K562 (cell line): ENCODE measurements around the gene PIK3CG. TPM values are rescaled to one million over a fixed set of nuclear protein-coding genes. Genes with fewer than 3 reads are reported as not detected.

Source experiments
- CREBBP ChIP-seq: IDR thresholded peaks from one replicate; pipeline ENCODE4 v1.6.1; 2012; ENCODE audit warnings: low read depth, mild to moderate bottlenecking, control low read depth, inconsistent platforms, low read length
- GABPA ChIP-seq: fragments of 200-800 bp; sonication (Bioruptor generic); conservative IDR thresholded peaks from 2 replicates; pipeline ENCODE4 v1.6.1; 2016; ENCODE audit warnings: low read depth, missing genetic modification characterization, missing compliant biosample characterization
- NFIX ChIP-seq: fragments of 250-450 bp; sonication (Bioruptor Pico); IDR thresholded peaks from 2 replicates; pipeline ENCODE4 v1.4.0; 2020; ENCODE audit warnings: low read depth, mild to moderate bottlenecking, moderate library complexity
- TCF3 ChIP-seq: sonication (generic); formaldehyde crosslinking; IDR thresholded peaks from 2 replicates; pipeline ENCODE4 v1.4.0; 2020; ENCODE audit warnings: mild to moderate bottlenecking, missing genetic modification reagents
- ZFX ChIP-seq: sonication (generic); formaldehyde crosslinking; IDR thresholded peaks from 2 replicates; pipeline ENCODE4 v1.8.0; 2022; ENCODE audit warnings: mild to moderate bottlenecking, missing genetic modification reagents, moderate library complexity
- ZHX1 ChIP-seq: fragments of 150-350 bp; conservative IDR thresholded peaks from 2 replicates; pipeline ENCODE4 v1.6.1; 2014; ENCODE audit warnings: low read length
- ZKSCAN8 ChIP-seq: fragments of 200-800 bp; sonication (Bioruptor generic); IDR thresholded peaks from 2 replicates; pipeline ENCODE4 v1.6.1; 2016; ENCODE audit warnings: missing genetic modification characterization, missing compliant biosample characterization
- ZNF3 ChIP-seq: fragments of 250-450 bp; sonication (Bioruptor Pico); IDR thresholded peaks from 2 replicates; pipeline ENCODE4 v1.5.0; 2021; ENCODE audit warnings: mild to moderate bottlenecking, moderate library complexity
- ZNF740 ChIP-seq, 3 experiments: fragments of 200-800 bp in 1 of 3; sonication (Bioruptor generic) in 1 of 3; sonication (generic) in 1 of 3; formaldehyde crosslinking in 1 of 3; IDR thresholded peaks; 2 replicates each; pipeline versions ENCODE4 v1.6.1 to v1.8.0; 2016 to 2022; ENCODE audit warnings: mild to moderate bottlenecking in 2 of 3, missing compliant biosample characterization in 2 of 3, missing genetic modification characterization in 2 of 3, missing genetic modification reagents in 1 of 3
- polyA plus RNA-seq, 8 experiments: library from polyadenylated mRNA; depleted of rRNA in 4 of 8; stranded (reverse) in 5 of 8; unstranded in 3 of 8; fragments of >200 nt; fragmentation: Nextera tagmentation in 2 of 8; fragmentation: Illumina TruSeq in 1 of 8; extraction: Ambion mirVana in 2 of 8; extraction: Trizol in 1 of 8; gene quantifications; 2 replicates each; pipeline versions ENCODE4 v1.2.1 to v1.2.3, GENCODE V29; 2011 to 2014; ENCODE audit warnings: inconsistent platforms in 1 of 8, missing spikeins in 1 of 8
- total RNA-seq, 7 experiments: library from RNA; depleted of rRNA in 6 of 7; stranded (reverse); fragments of >200 nt in 6 of 7; fragmentation: Illumina TruSeq in 2 of 7; extraction: Trizol in 2 of 7; gene quantifications; 2 replicates each; pipeline versions ENCODE4 v1.2.1 to v1.2.3, GENCODE V29; 2011 to 2021; ENCODE audit warnings: low replicate concordance in 1 of 7
- TF ChIP-seq, protein P1 (sequence below), 2 experiments: IDR thresholded peaks in 1 of 2; conservative IDR thresholded peaks in 1 of 2; 2 replicates each; pipeline ENCODE4 v1.6.1; 2016; ENCODE audit warnings: low read depth in 2 of 2, mild to moderate bottlenecking in 1 of 2, missing compliant biosample characterization in 1 of 2, missing genetic modification characterization in 1 of 2, moderate library complexity in 1 of 2
- TF ChIP-seq, protein P2 (sequence below): fragments of 250-450 bp; sonication (Bioruptor Pico); IDR thresholded peaks from 2 replicates; pipeline ENCODE4 v1.4.0; 2020

The PIK3CG gene
- total and polyA plus RNA-seq, 9 of the 15 experiments (the other 6 are each of a cell fraction or from before 2014, with no cell fraction given), result 5.3 to 42.5 (median 29.0) TPM

DNA sequence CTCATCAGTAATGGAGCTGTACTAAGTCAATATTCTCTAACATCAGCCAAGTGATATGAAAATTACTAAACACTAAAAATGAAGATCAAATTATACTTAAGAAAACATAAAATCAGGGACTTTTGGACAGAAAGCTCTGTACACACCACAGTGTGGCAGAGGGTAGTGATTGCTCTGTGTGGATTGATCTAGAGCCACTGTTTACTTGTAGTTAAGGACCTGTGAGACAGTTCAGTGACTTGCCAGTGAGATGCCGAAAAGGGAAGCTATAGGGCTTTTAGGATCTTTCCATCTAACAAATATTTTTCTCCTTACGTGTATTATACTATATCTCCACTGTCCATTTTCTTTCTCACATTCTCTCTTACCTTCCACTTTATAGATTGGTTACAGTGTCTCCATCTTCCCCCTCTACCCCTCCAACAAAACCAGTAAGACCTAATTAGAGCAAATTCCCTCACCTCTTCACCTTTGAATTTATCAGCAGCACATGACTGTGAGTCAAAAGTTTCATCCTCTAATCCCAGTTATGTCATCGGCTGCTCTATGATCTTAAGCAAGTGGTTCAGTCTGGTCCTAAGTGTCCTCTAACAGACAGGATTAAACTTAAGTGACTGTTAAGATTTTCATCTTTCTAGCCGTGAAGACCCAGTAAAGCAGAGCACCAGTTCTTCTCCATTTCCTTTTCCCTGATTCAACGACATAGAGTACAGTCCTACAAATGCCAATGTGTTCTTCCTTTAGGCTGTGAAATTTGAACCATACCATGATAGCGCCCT lies 6.9 kb downstream of the PIK3CG start (continued):
- TF ChIP-seq, protein P1, sequence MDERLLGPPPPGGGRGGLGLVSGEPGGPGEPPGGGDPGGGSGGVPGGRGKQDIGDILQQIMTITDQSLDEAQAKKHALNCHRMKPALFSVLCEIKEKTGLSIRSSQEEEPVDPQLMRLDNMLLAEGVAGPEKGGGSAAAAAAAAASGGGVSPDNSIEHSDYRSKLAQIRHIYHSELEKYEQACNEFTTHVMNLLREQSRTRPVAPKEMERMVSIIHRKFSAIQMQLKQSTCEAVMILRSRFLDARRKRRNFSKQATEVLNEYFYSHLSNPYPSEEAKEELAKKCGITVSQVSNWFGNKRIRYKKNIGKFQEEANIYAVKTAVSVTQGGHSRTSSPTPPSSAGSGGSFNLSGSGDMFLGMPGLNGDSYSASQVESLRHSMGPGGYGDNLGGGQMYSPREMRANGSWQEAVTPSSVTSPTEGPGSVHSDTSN (CRISPR knock-in tag; IDR thresholded peaks at IDR 0.05; ENCODE audit: low read depth), result no peak
- TF ChIP-seq, protein P1 (tag; conservative IDR thresholded peaks at IDR 0.05; ENCODE audit: low read depth), result no peak
- TF ChIP-seq NFIX (CRISPR knock-in tag) (no peak), TCF3 (CRISPR knock-in tag) (no peak), ZFX (CRISPR knock-in tag) (no peak), ZNF3 (CRISPR knock-in tag) (no peak), CREBBP (no peak), GABPA (peak; percentile 31; the same call in 1 of the 2 replicates), ZKSCAN8 (CRISPR knock-in tag) (peak; percentile 56; the same call in 1 of the 2 replicates), ZNF740 (CRISPR knock-in tag; IDR thresholded peaks at IDR 0.05) (no peak), ZNF740 (tag; IDR thresholded peaks at IDR 0.05) (no peak), ZHX1 (no peak)
- TF ChIP-seq, protein P2, sequence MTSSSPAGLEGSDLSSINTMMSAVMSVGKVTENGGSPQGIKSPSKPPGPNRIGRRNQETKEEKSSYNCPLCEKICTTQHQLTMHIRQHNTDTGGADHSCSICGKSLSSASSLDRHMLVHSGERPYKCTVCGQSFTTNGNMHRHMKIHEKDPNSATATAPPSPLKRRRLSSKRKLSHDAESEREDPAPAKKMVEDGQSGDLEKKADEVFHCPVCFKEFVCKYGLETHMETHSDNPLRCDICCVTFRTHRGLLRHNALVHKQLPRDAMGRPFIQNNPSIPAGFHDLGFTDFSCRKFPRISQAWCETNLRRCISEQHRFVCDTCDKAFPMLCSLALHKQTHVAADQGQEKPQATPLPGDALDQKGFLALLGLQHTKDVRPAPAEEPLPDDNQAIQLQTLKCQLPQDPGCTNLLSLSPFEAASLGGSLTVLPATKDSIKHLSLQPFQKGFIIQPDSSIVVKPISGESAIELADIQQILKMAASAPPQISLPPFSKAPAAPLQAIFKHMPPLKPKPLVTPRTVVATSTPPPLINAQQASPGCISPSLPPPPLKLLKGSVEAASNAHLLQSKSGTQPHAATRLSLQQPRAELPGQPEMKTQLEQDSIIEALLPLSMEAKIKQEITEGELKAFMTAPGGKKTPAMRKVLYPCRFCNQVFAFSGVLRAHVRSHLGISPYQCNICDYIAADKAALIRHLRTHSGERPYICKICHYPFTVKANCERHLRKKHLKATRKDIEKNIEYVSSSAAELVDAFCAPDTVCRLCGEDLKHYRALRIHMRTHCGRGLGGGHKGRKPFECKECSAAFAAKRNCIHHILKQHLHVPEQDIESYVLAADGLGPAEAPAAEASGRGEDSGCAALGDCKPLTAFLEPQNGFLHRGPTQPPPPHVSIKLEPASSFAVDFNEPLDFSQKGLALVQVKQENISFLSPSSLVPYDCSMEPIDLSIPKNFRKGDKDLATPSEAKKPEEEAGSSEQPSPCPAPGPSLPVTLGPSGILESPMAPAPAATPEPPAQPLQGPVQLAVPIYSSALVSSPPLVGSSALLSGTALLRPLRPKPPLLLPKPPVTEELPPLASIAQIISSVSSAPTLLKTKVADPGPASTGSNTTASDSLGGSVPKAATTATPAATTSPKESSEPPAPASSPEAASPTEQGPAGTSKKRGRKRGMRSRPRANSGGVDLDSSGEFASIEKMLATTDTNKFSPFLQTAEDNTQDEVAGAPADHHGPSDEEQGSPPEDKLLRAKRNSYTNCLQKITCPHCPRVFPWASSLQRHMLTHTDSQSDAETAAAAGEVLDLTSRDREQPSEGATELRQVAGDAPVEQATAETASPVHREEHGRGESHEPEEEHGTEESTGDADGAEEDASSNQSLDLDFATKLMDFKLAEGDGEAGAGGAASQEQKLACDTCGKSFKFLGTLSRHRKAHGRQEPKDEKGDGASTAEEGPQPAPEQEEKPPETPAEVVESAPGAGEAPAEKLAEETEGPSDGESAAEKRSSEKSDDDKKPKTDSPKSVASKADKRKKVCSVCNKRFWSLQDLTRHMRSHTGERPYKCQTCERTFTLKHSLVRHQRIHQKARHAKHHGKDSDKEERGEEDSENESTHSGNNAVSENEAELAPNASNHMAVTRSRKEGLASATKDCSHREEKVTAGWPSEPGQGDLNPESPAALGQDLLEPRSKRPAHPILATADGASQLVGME (CRISPR knock-in tag), result no peak
